WTC11 (cell line): Measurements from ENCODE around the gene MYH14. TPM values are rescaled to one million over a fixed set of nuclear protein-coding genes. Genes with fewer than 3 reads are reported as not detected.
A peak's percentile ranks its signal among the peaks of the same experiment; 100 is the strongest.

Source experiments
- E2F1 ChIP-seq: sonication (generic); formaldehyde crosslinking; IDR thresholded peaks from 2 replicates; pipeline ENCODE4 v1.8.0; 2022; ENCODE audit warnings: mild to moderate bottlenecking, missing genetic modification reagents
- ESRRA ChIP-seq: sonication (generic); formaldehyde crosslinking; IDR thresholded peaks from 2 replicates; pipeline ENCODE4 v1.8.1; 2022; ENCODE audit warnings: mild to moderate bottlenecking, missing genetic modification reagents, borderline replicate concordance
- FOXK1 ChIP-seq: sonication (generic); formaldehyde crosslinking; IDR thresholded peaks from 2 replicates; pipeline ENCODE4 v1.8.0; 2022; ENCODE audit warnings: mild to moderate bottlenecking, moderate library complexity, missing genetic modification reagents
- GABPB1 ChIP-seq: sonication (generic); formaldehyde crosslinking; IDR thresholded peaks from 2 replicates; pipeline ENCODE4 v1.8.1; 2023; ENCODE audit warnings: mild to moderate bottlenecking, missing genetic modification reagents
- HMGXB4 ChIP-seq: sonication (generic); formaldehyde crosslinking; IDR thresholded peaks from 2 replicates; pipeline ENCODE4 v1.8.1; 2023; ENCODE audit warnings: mild to moderate bottlenecking, moderate library complexity, missing genetic modification reagents
- KAT7 ChIP-seq: sonication (generic); formaldehyde crosslinking; IDR thresholded peaks from 2 replicates; pipeline ENCODE4 v1.8.1; 2023; ENCODE audit warnings: missing genetic modification reagents, mild to moderate bottlenecking, borderline replicate concordance
- MYBL2 ChIP-seq: sonication (generic); formaldehyde crosslinking; IDR thresholded peaks from 2 replicates; pipeline ENCODE4 v1.8.1; 2023; ENCODE audit warnings: mild to moderate bottlenecking, moderate library complexity, missing genetic modification reagents
- NFYB ChIP-seq: sonication (generic); formaldehyde crosslinking; conservative IDR thresholded peaks from 2 replicates; pipeline ENCODE4 v1.8.0; 2022; ENCODE audit warnings: low read depth, missing genetic modification reagents
- NR1H2 ChIP-seq: sonication (generic); formaldehyde crosslinking; IDR thresholded peaks from 2 replicates; pipeline ENCODE4 v1.9.0; 2021; ENCODE audit warnings: mild to moderate bottlenecking, moderate library complexity, missing genetic modification reagents
- OVOL2 ChIP-seq: fragments of 250-450 bp; sonication (Bioruptor Pico); IDR thresholded peaks from 2 replicates; pipeline ENCODE4 v1.9.0; 2021; ENCODE audit warnings: mild to moderate bottlenecking, borderline replicate concordance
- SP1 ChIP-seq: sonication (generic); formaldehyde crosslinking; conservative IDR thresholded peaks from 2 replicates; pipeline ENCODE4 v1.8.1; 2022; ENCODE audit warnings: missing genetic modification reagents
- ZBTB43 ChIP-seq: sonication (generic); formaldehyde crosslinking; IDR thresholded peaks from 2 replicates; pipeline ENCODE4 v1.8.1; 2023; ENCODE audit warnings: mild to moderate bottlenecking, missing genetic modification reagents
- ZNF232 ChIP-seq: sonication (generic); formaldehyde crosslinking; IDR thresholded peaks from 2 replicates; pipeline ENCODE4 v1.8.0; 2022; ENCODE audit warnings: mild to moderate bottlenecking, missing genetic modification reagents
- ZNF317 ChIP-seq: sonication (generic); formaldehyde crosslinking; IDR thresholded peaks from 2 replicates; pipeline ENCODE4 v1.8.1; 2023; ENCODE audit warnings: low read depth, mild to moderate bottlenecking, moderate library complexity, missing genetic modification reagents, borderline replicate concordance
- total RNA-seq: library from RNA; stranded (reverse); gene quantifications from 3 replicates; pipeline ENCODE4 v1.2.3, GENCODE V29; 2021
- TF ChIP-seq, protein P1 (sequence below): fragments of 250-450 bp; sonication (Bioruptor Pico); IDR thresholded peaks from 2 replicates; pipeline ENCODE4 v1.9.0; 2021; ENCODE audit warnings: mild to moderate bottlenecking, borderline replicate concordance
- TF ChIP-seq, protein P2 (sequence below): sonication (generic); formaldehyde crosslinking; IDR thresholded peaks from 2 replicates; pipeline ENCODE4 v1.8.1; 2023; ENCODE audit warnings: mild to moderate bottlenecking, missing genetic modification reagents, borderline replicate concordance
- TF ChIP-seq, protein P3 (sequence below): sonication (generic); formaldehyde crosslinking; conservative IDR thresholded peaks from 2 replicates; pipeline ENCODE4 v1.8.1; 2022; ENCODE audit warnings: mild to moderate bottlenecking, missing genetic modification reagents
- TF ChIP-seq, protein P4 (sequence below): sonication (generic); formaldehyde crosslinking; IDR thresholded peaks from 2 replicates; pipeline ENCODE4 v1.8.0; 2022; ENCODE audit warnings: mild to moderate bottlenecking, missing genetic modification reagents
- TF ChIP-seq, protein P5 (sequence below): sonication (generic); formaldehyde crosslinking; IDR thresholded peaks from 2 replicates; pipeline ENCODE4 v1.8.0; 2023; ENCODE audit warnings: missing genetic modification reagents, mild to moderate bottlenecking, borderline replicate concordance

The MYH14 gene
- total RNA-seq, 1 experiment from 2014 or later: 25.8 TPM

DNA sequence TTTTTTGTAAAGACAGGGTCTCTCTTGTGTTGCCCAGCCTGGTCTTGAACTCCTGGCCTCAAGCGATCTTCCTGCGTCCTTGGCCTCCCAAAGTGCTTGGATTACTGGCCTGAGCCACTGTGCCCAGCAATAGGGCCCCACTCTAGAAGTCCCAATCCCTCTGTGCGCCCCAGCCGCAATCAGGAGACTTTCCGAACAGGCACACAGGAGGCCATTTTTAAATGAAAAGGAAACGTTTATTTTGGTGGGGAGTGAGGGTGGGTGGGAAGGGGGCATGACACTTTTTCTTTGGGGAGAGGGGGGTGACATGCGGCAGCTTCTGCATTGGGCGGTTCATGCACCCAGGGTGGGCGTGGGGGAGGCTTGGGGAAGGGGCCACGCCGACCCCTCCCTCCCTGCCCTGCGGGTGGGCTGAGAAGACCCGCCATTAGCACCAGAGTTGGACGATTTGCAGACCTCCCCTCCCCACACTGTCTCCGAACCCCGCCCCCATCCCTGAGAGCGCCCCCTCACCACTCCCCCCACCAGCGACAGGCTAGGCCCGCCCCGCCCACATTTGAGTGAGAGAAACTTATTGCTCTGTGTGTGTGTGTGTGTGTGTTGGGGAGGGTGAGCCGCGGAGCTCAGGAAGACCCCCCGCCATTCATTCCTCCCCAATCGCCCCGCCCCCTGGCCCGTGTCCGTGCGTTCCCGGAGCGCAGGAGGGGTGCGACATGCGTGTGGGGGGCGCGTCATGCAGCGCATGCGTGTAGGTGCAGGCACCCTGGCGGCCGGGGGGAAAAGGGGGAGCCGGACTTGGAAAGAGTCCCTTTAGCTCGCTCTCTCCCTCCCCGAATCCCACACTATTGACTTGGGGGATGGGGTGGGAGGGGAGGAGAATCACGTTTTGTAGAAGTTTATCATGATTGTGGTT lies 108.6 kb downstream of the MYH14 start (continued):
- TF ChIP-seq E2F1 (CRISPR knock-in tag) (no peak), GABPB1 (CRISPR knock-in tag) (no peak), NR1H2 (no peak), HMGXB4 (CRISPR knock-in tag) (no peak), ZNF232 (CRISPR knock-in tag) (peak; percentile 53; the same call in 1 of the 2 replicates), KAT7 (CRISPR knock-in tag) (no peak), ZBTB43 (CRISPR knock-in tag) (0 out of 2 replicates have a peak, but pooled peaks have one; percentile 31), OVOL2 (CRISPR knock-in tag) (no peak), MYBL2 (CRISPR knock-in tag) (no peak), NFYB (no peak; the same call in 1 of the 2 replicates), ZNF317 (CRISPR knock-in tag) (no peak), ESRRA (CRISPR knock-in tag) (no peak), SP1 (CRISPR knock-in tag) (peak; percentile 89), FOXK1 (CRISPR knock-in tag) (0 out of 2 replicates have a peak, but pooled peaks have one; percentile 58)
- TF ChIP-seq, protein P1, sequence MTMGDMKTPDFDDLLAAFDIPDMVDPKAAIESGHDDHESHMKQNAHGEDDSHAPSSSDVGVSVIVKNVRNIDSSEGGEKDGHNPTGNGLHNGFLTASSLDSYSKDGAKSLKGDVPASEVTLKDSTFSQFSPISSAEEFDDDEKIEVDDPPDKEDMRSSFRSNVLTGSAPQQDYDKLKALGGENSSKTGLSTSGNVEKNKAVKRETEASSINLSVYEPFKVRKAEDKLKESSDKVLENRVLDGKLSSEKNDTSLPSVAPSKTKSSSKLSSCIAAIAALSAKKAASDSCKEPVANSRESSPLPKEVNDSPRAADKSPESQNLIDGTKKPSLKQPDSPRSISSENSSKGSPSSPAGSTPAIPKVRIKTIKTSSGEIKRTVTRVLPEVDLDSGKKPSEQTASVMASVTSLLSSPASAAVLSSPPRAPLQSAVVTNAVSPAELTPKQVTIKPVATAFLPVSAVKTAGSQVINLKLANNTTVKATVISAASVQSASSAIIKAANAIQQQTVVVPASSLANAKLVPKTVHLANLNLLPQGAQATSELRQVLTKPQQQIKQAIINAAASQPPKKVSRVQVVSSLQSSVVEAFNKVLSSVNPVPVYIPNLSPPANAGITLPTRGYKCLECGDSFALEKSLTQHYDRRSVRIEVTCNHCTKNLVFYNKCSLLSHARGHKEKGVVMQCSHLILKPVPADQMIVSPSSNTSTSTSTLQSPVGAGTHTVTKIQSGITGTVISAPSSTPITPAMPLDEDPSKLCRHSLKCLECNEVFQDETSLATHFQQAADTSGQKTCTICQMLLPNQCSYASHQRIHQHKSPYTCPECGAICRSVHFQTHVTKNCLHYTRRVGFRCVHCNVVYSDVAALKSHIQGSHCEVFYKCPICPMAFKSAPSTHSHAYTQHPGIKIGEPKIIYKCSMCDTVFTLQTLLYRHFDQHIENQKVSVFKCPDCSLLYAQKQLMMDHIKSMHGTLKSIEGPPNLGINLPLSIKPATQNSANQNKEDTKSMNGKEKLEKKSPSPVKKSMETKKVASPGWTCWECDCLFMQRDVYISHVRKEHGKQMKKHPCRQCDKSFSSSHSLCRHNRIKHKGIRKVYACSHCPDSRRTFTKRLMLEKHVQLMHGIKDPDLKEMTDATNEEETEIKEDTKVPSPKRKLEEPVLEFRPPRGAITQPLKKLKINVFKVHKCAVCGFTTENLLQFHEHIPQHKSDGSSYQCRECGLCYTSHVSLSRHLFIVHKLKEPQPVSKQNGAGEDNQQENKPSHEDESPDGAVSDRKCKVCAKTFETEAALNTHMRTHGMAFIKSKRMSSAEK: no peak
- TF ChIP-seq, protein P2, sequence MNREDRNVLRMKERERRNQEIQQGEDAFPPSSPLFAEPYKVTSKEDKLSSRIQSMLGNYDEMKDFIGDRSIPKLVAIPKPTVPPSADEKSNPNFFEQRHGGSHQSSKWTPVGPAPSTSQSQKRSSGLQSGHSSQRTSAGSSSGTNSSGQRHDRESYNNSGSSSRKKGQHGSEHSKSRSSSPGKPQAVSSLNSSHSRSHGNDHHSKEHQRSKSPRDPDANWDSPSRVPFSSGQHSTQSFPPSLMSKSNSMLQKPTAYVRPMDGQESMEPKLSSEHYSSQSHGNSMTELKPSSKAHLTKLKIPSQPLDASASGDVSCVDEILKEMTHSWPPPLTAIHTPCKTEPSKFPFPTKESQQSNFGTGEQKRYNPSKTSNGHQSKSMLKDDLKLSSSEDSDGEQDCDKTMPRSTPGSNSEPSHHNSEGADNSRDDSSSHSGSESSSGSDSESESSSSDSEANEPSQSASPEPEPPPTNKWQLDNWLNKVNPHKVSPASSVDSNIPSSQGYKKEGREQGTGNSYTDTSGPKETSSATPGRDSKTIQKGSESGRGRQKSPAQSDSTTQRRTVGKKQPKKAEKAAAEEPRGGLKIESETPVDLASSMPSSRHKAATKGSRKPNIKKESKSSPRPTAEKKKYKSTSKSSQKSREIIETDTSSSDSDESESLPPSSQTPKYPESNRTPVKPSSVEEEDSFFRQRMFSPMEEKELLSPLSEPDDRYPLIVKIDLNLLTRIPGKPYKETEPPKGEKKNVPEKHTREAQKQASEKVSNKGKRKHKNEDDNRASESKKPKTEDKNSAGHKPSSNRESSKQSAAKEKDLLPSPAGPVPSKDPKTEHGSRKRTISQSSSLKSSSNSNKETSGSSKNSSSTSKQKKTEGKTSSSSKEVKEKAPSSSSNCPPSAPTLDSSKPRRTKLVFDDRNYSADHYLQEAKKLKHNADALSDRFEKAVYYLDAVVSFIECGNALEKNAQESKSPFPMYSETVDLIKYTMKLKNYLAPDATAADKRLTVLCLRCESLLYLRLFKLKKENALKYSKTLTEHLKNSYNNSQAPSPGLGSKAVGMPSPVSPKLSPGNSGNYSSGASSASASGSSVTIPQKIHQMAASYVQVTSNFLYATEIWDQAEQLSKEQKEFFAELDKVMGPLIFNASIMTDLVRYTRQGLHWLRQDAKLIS (CRISPR knock-in tag): no peak
- TF ChIP-seq, protein P3, sequence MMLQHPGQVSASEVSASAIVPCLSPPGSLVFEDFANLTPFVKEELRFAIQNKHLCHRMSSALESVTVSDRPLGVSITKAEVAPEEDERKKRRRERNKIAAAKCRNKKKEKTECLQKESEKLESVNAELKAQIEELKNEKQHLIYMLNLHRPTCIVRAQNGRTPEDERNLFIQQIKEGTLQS (CRISPR knock-in tag): no peak
- TF ChIP-seq, protein P4, sequence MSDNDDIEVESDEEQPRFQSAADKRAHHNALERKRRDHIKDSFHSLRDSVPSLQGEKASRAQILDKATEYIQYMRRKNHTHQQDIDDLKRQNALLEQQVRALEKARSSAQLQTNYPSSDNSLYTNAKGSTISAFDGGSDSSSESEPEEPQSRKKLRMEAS (CRISPR knock-in tag): peak; percentile 32; the same call in 1 of the 2 replicates
- TF ChIP-seq, protein P5, sequence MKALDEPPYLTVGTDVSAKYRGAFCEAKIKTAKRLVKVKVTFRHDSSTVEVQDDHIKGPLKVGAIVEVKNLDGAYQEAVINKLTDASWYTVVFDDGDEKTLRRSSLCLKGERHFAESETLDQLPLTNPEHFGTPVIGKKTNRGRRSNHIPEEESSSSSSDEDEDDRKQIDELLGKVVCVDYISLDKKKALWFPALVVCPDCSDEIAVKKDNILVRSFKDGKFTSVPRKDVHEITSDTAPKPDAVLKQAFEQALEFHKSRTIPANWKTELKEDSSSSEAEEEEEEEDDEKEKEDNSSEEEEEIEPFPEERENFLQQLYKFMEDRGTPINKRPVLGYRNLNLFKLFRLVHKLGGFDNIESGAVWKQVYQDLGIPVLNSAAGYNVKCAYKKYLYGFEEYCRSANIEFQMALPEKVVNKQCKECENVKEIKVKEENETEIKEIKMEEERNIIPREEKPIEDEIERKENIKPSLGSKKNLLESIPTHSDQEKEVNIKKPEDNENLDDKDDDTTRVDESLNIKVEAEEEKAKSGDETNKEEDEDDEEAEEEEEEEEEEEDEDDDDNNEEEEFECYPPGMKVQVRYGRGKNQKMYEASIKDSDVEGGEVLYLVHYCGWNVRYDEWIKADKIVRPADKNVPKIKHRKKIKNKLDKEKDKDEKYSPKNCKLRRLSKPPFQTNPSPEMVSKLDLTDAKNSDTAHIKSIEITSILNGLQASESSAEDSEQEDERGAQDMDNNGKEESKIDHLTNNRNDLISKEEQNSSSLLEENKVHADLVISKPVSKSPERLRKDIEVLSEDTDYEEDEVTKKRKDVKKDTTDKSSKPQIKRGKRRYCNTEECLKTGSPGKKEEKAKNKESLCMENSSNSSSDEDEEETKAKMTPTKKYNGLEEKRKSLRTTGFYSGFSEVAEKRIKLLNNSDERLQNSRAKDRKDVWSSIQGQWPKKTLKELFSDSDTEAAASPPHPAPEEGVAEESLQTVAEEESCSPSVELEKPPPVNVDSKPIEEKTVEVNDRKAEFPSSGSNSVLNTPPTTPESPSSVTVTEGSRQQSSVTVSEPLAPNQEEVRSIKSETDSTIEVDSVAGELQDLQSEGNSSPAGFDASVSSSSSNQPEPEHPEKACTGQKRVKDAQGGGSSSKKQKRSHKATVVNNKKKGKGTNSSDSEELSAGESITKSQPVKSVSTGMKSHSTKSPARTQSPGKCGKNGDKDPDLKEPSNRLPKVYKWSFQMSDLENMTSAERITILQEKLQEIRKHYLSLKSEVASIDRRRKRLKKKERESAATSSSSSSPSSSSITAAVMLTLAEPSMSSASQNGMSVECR (CRISPR knock-in tag): no peak
